HepG2 (cell line): ENCODE data around the gene CORO7.

Experiments
- CEBPB ChIP-seq: IDR thresholded peaks from 2 replicates; pipeline ENCODE4 v1.6.1; 2011; ENCODE audit warnings: low read depth, low read length, improper control_type of control experiment, borderline replicate concordance
- CEBPG ChIP-seq: IDR thresholded peaks from 2 replicates; pipeline ENCODE4 v1.6.1; 2016
- EP300 ChIP-seq, 3 experiments: sonication (generic) in 1 of 3; formaldehyde crosslinking in 1 of 3; IDR thresholded peaks; 2 replicates each; pipeline versions ENCODE4 v1.5.1 to v1.6.1; 2011 to 2020; ENCODE audit warnings: low read depth in 2 of 3, low read length in 2 of 3, borderline replicate concordance in 1 of 3, improper control_type of control experiment in 1 of 3, mild to moderate bottlenecking in 1 of 3, missing genetic modification reagents in 1 of 3, moderate library complexity in 1 of 3
- GABPA ChIP-seq, 2 experiments: IDR thresholded peaks; 2 replicates each; pipeline ENCODE4 v1.6.1; 2011 to 2016; ENCODE audit warnings: low read depth in 2 of 2, low read length in 1 of 2, missing biosample characterization in 1 of 2, missing genetic modification characterization in 1 of 2
- GMEB2 ChIP-seq: IDR thresholded peaks from 2 replicates; pipeline ENCODE4 v1.6.1; 2016; ENCODE audit warnings: missing biosample characterization, missing genetic modification reagents, low read depth
- NRL ChIP-seq: sonication (generic); formaldehyde crosslinking; IDR thresholded peaks from 2 replicates; pipeline ENCODE4 v1.5.0; 2020; ENCODE audit warnings: missing genetic modification reagents, mild to moderate bottlenecking, moderate library complexity, borderline replicate concordance
- REXO4 ChIP-seq: sonication (generic); formaldehyde crosslinking; IDR thresholded peaks from 2 replicates; pipeline ENCODE4 v1.8.0; 2022; ENCODE audit warnings: missing genetic modification reagents, mild to moderate bottlenecking, borderline replicate concordance
- SMC3 ChIP-seq: IDR thresholded peaks from 2 replicates; pipeline ENCODE4 v1.6.1; 2011; ENCODE audit warnings: low read length, improper control_type of control experiment
- ZFP36 ChIP-seq: fragments of 150-350 bp; IDR thresholded peaks from 2 replicates; pipeline ENCODE4 v1.6.1; 2018; ENCODE audit warnings: borderline replicate concordance, low read length, low read depth; ENCODE audit not compliant: partially characterized antibody

GRCh38 chr16:4324492-4325252 lies 91.7 kb downstream of the CORO7 start:
- TF ChIP-seq GMEB2 (no peak), ZFP36 (no peak), GABPA (IDR thresholded peaks at IDR 0.05; ENCODE audit: low read depth, low read length) (no peak), GABPA (CRISPR knock-in tag; IDR thresholded peaks at IDR 0.05; ENCODE audit: low read depth) (no peak), NRL (CRISPR knock-in tag) (no peak), EP300 (IDR thresholded peaks at IDR 0.05; ENCODE audit: low read depth in 2 of 2, low read length in 2 of 2) (no peak), EP300 (CRISPR knock-in tag; IDR thresholded peaks at IDR 0.05; ENCODE audit: borderline replicate concordance) (no peak), SMC3 (no peak), CEBPB (no peak), REXO4 (CRISPR knock-in tag) (no peak), CEBPG (CRISPR knock-in tag) (no peak)
